ENCODE measurements around the gene NFATC1. TPM values are rescaled to one million over a fixed set of nuclear protein-coding genes. Genes with fewer than 3 reads are reported as not detected.

Gene NFATC1
- total RNA-seq, 3 donors from 2014 or later: 10.9 to 18.0 (median 12.9) TPM

- intact Hi-C loops (cut with DNase I; ENCODE audit: low total_unique reads): no loop called here
- Histone ChIP-seq H3K27me3 (no peaks in the 10 kb centered on the region), H3K36me3 (no peaks in the 10 kb centered on the region), H3K27ac (no peak overlapping the region), H3K4me3 (no peak overlapping the region), H3K9me3 (no peaks in the 10 kb centered on the region), H3K4me1 (peaks cover 0 to 4% of the 10 kb centered on the region in 2 donors)
- no peak for DNase-seq (ENCODE audit: low spot score in 2 of 2)
- TF ChIP-seq POLR2A (IDR thresholded peaks at IDR 0.05) (no peak), POLR2AphosphoS5 (IDR thresholded peaks at IDR 0.05) (no peak), CTCF (IDR thresholded peaks at IDR 0.05) (no peak)
Measured at GRCh38 chr18:79563949-79564348, 168.2 kb downstream of the NFATC1 start.

GRCh38 chr18:79564441-79564840, 168.7 kb downstream of the NFATC1 start:
- no peaks in the 10 kb centered on the region for H3K36me3 ChIP-seq
- intact Hi-C loops (cut with DNase I; ENCODE audit: low total_unique reads): no loop called here
- no peak overlapping the region for H3K4me3 ChIP-seq
- H3K27ac ChIP-seq: no peak overlapping the region
- no peak for TF ChIP-seq CTCF (IDR thresholded peaks at IDR 0.05)
- no peak for TF ChIP-seq POLR2AphosphoS5 (IDR thresholded peaks at IDR 0.05)
- no peak for DNase-seq (ENCODE audit: low spot score in 2 of 2)
- H3K27me3 ChIP-seq: no peaks in the 10 kb centered on the region
- H3K4me1 ChIP-seq: peaks cover 0 to 4% of the 10 kb centered on the region in 2 donors
- no peaks in the 10 kb centered on the region for H3K9me3 ChIP-seq

- peak overlapping the region; percentile 89 to 90 for H3K27ac ChIP-seq
- no peaks in the 10 kb centered on the region for H3K36me3 ChIP-seq
- TF ChIP-seq POLR2AphosphoS5 (IDR thresholded peaks at IDR 0.05) (no peak), CTCF (IDR thresholded peaks at IDR 0.05) (no peak), POLR2A (IDR thresholded peaks at IDR 0.05) (no peak)
- intact Hi-C loops (cut with DNase I; ENCODE audit: low total_unique reads): no loop called here
- DNase-seq (ENCODE audit: low spot score in 2 of 2): peak in 1 of 2 donors; percentile 57
- no peaks in the 10 kb centered on the region for H3K27me3 ChIP-seq
- H3K4me1 ChIP-seq: peaks cover 0 to 4% of the 10 kb centered on the region in 2 donors
- no peak overlapping the region for H3K4me3 ChIP-seq
- peaks cover under 1 to 1% of the 10 kb centered on the region in 2 donors for H3K9me3 ChIP-seq
Measured at GRCh38 chr18:79566771-79567431, 171.2 kb downstream of the NFATC1 start.

GRCh38 chr18:79567481-79568147, 171.9 kb downstream of the NFATC1 start:
- Histone ChIP-seq H3K36me3 (no peaks in the 10 kb centered on the region), H3K27me3 (no peaks in the 10 kb centered on the region), H3K9me3 (peaks cover 8 to 9% of the 10 kb centered on the region in 2 donors), H3K27ac (peak overlapping the region; percentile 89 to 90), H3K4me3 (peak overlapping the region in 2 of 3 donors; percentile 7 to 35), H3K4me1 (peaks cover 0 to 4% of the 10 kb centered on the region in 2 donors)
- no peak for TF ChIP-seq POLR2AphosphoS5 (IDR thresholded peaks at IDR 0.05)
- TF ChIP-seq CTCF (IDR thresholded peaks at IDR 0.05): no peak
- TF ChIP-seq POLR2A (IDR thresholded peaks at IDR 0.05): no peak
- intact Hi-C loops (cut with DNase I; ENCODE audit: low total_unique reads): no loop called here
- DNase-seq (ENCODE audit: low spot score in 2 of 2): peak in 1 of 2 donors; percentile 66

- Histone ChIP-seq H3K36me3 (no peaks in the 10 kb centered on the region), H3K9me3 (peaks cover 17 to 18% of the 10 kb centered on the region in 2 donors), H3K27ac (peak overlapping the region in 1 of 2 donors; percentile 89), H3K4me3 (no peak overlapping the region), H3K4me1 (peaks cover 0 to 4% of the 10 kb centered on the region in 2 donors), H3K27me3 (no peaks in the 10 kb centered on the region)
- no peak for DNase-seq (ENCODE audit: low spot score in 2 of 2)
- TF ChIP-seq POLR2A (IDR thresholded peaks at IDR 0.05): no peak
- no peak for TF ChIP-seq POLR2AphosphoS5 (IDR thresholded peaks at IDR 0.05)
- intact Hi-C loops (cut with DNase I; ENCODE audit: low total_unique reads): no loop called here
Measured at GRCh38 chr18:79568543-79569205, 172.9 kb downstream of the NFATC1 start.
